IPS-18c (cell line): Measurements from ENCODE around the gene C1QB.
"Not testable (repeated sequence)": the region's sequence is repeated elsewhere in the genome, so short reads cannot be mapped to it uniquely, and the experiment has no call there.

ENCODE experiments used
- H3K4me3 ChIP-seq: 2 replicates; pipeline ENCODE4 v1.7.0; 2013; ENCODE audit warnings: low read depth, mild to moderate bottlenecking, low read length, moderate library complexity; ENCODE audit not compliant: insufficient read depth
- H3K9me3 ChIP-seq: one replicate; pipeline ENCODE4 v1.6.1; 2013; ENCODE audit warnings: mild to moderate bottlenecking, low read length, moderate library complexity; ENCODE audit not compliant: control insufficient read depth, insufficient read depth

C1QB gene

GRCh38 chr1:22704440-22705067 lies 51.5 kb downstream of the C1QB start:
- no peak overlapping the region for H3K4me3 ChIP-seq
- no peaks in the 10 kb centered on the region for H3K9me3 ChIP-seq

GRCh38 chr1:22705586-22705985 lies 52.5 kb downstream of the C1QB start:
- Histone ChIP-seq H3K4me3 (no peak overlapping the region), H3K9me3 (no peaks in the 10 kb centered on the region)

- not testable (repeated sequence) for H3K4me3 ChIP-seq, H3K9me3 ChIP-seq
Measured at GRCh38 chr1:22706100-22706499, 53.1 kb downstream of the C1QB start.

- H3K4me3 ChIP-seq, result no peak overlapping the region
- no peaks in the 10 kb centered on the region for H3K9me3 ChIP-seq
Measured at GRCh38 chr1:22708777-22709176, 55.7 kb downstream of the C1QB start.

GRCh38 chr1:22709227-22709626 lies 56.2 kb downstream of the C1QB start:
- Histone ChIP-seq H3K4me3 (no peak overlapping the region), H3K9me3 (no peaks in the 10 kb centered on the region)

- H3K9me3 ChIP-seq, result no peaks in the 10 kb centered on the region
- peak overlapping the region; percentile 34; the same call in 1 of the 2 replicates for H3K4me3 ChIP-seq
Measured at GRCh38 chr1:22709891-22710700, 57.1 kb downstream of the C1QB start.

- H3K4me3 ChIP-seq, result peak within 1 kb of the TSS; percentile 49
Measured at GRCh38 chr1:22710701-22711049, 57.6 kb downstream of the C1QB start, which contains the start of gene EPHB2. TSS of gene EPHB2 (plus strand) at chr1:22710839. CDS start at chr1:22710983, 144 bp downstream.

GRCh38 chr1:22711071-22711470 lies 58.0 kb downstream of the C1QB start:
- Histone ChIP-seq H3K9me3 (no peaks in the 10 kb centered on the region), H3K4me3 (peak overlapping the region; percentile 49; the same call in 1 of the 2 replicates)

More at GRCh38 chr1:22710701-22711049, 57.6 kb downstream of the C1QB start, which contains the start of gene EPHB2:
- H3K9me3 ChIP-seq, result no peaks in the 10 kb centered on the region
